Stimulated activated naive CD4-positive, alpha-beta T cell treated with Interleukin-2 at 50 U/mL for 16 hours (primary cell): ENCODE data around the gene PKNOX1.
"Not testable (repeated sequence)": the region's sequence is repeated elsewhere in the genome, so short reads cannot be mapped to it uniquely, and the experiment has no call there.

Experiments
- DNase-seq: peaks from one replicate; lab custom pipeline; 2025; lab: John Stamatoyannopoulos, UW

The PKNOX1 gene, protein sequence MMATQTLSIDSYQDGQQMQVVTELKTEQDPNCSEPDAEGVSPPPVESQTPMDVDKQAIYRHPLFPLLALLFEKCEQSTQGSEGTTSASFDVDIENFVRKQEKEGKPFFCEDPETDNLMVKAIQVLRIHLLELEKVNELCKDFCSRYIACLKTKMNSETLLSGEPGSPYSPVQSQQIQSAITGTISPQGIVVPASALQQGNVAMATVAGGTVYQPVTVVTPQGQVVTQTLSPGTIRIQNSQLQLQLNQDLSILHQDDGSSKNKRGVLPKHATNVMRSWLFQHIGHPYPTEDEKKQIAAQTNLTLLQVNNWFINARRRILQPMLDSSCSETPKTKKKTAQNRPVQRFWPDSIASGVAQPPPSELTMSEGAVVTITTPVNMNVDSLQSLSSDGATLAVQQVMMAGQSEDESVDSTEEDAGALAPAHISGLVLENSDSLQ

DNA sequence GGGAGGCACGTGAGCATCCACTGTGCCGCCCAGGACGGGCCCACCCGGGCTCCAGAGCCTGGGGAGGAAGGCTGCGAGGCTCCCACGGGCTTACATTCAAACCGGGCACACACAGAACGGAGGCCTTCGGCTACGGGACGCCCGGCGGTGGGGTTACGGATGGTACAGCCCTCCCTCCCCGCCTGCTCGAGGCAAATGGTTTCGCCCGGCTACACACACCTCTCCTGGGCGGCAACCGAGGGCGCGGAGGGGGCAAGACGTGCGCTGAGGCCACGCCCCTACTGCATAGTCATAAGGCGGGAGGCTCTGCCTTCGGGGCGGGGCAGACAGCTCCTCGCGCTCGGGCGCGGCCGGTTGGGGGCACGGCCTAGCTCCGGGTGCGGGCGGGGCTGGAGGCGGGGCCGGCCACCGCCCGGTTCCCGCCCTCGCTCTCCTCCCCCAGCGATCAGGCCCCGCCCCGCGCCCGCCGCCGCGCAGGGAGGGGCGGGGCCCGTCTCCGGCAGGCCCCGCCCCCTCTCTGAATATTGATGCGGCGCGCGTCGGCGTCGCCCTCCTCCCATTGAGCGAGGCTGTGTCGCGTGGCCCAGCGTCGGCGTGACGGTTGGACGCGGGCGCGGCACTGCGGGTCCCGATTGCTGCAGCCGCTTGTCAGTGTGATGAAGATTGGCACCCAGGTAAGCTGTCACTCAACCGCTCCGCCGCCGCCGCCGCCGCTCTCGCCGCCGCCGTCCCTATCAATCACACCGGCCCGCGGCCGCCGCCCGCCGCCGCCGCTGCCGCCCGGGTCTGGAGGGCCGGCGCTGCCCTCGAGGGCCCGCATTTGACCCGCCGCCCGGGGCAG, at the start of gene PKNOX1:
PKNOX1 (plus strand) TSS at position 572 of the 841 bp plus-strand sequence. CDS start 29,820 bp downstream, outside the sequence.
- DNase-seq: peak; percentile 98

DNA sequence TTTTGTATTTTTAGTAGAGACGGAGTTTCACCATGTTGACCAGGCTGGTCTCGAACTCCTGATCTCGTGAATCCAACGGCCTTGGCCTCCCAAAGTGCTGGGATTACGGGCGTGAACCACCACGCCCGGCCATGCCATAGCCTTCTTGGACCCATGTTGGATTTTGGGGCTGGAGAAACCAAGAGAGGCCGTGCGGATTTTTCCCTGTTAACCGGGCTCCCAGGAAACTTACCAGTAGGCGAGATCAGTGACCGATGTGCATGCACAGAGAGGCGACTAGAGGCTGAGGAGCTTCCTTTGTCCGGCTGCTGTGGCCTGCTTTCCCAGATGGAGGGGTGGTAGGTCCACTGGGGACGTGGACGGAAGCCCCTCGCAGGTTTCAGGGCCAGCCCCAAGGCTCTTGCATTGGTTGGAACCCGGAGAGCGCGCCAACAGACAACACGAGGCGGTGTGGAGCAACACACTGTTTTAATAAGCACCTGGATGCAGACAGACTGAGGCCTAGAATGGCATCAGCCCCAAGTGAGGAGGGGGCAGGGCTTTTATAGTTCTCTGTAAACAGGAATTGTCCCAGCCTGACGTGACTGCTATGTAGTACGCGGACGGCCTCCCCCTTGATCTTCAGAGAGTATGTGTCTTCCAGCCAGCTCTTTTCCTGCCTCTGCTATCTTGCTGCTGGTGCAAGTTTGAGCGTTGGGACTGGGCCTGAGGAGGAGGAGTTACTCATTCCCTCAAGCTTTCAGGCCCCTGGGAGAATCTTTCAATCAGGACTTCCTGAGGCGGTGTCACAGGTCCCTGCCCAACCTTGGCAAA, 49.0 kb upstream of the PKNOX1 start, which contains the start of gene ERVH48-1:
ERVH48-1 (minus strand) TSS at position 517 of the 813 bp plus-strand sequence. CDS start 6,624 bp downstream, outside the sequence.
- DNase-seq: no peak

DNA sequence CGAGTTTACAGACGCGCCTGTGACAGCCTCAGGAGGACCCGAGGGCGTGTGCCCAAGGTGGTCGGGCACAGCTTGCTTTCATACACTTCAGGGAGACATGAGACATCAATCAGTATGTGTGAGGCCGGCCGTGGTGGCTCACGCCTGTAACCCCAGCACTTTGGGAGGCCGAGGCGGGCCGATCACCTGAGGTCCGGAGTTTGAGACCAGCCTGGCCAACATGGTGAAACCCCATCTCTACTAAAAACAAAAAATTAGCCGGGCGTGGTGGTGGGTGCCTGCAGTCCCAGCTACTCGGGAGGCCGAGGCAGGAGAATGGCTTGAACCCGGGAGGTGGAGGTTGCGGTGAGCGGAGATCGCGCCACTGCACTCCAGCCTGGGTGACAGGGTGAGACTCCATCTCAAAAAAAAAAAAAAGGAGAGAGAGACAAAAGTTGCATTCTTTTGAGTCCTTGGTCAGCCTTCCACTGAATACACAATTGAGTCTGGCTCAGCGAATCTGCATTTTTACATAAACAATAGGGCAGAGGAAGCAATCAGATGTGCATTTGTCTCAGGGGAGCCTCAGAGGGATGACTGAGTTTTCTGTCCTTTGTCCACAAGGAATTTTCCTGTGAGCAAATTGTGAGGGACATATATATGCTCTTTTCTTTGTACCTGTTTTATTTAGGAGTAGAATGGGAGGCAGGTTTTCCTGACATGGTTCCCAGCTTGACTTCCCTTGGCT, 46.7 kb upstream of the PKNOX1 start:
- not testable (repeated sequence) for DNase-seq

DNA sequence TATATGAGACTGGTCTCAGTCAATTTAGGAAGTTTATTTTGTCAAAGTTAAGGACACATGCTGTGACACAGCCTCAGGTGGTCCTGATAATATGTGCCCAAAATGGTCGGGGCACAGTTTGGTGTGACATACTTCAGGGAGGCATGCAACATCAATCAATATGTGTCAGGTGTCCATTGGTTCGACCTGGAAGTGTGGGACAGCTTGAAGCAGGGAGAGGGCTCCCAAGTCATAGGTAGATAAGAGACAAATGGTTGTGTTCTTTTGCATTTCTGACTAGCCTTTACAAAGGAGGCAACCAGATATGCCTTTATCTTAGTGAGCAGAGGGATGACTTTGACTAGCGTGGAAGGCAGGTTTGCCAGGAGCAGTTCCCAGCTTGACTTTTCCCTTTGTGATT, 44.4 kb upstream of the PKNOX1 start:
- DNase-seq: no peak

DNA sequence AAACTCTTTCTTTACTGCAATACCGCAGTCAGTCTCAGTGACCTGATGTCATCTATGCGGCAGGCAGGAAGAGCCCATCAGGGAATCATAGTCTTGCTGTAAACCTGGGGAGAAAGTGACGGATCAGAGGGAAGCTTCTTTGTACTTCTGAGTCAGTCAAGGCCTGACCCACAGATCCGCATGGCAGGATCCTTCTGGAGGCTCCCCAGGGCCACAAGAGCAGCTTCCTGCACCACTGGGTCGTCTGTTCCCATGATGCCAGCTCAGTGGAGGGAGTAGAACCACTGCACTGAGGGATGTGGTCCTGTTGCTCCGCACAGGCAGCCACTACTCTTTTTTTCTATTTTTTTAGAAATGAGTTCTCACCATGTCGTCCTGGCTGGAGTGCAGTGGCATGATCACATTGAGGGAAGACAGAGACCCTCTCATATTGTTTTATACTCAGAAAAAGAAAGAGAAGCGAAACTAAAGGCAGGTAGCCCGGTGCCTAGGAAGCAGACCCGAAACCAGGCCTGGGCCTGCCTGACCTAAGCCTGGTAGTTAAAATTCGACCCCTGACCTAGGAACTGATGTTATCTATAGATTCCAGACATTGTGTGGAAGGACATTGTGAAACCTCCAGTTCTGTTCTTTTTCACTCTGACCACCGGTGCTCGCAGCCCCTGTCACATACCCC, 42.7 kb upstream of the PKNOX1 start:
- DNase-seq: no peak

DNA sequence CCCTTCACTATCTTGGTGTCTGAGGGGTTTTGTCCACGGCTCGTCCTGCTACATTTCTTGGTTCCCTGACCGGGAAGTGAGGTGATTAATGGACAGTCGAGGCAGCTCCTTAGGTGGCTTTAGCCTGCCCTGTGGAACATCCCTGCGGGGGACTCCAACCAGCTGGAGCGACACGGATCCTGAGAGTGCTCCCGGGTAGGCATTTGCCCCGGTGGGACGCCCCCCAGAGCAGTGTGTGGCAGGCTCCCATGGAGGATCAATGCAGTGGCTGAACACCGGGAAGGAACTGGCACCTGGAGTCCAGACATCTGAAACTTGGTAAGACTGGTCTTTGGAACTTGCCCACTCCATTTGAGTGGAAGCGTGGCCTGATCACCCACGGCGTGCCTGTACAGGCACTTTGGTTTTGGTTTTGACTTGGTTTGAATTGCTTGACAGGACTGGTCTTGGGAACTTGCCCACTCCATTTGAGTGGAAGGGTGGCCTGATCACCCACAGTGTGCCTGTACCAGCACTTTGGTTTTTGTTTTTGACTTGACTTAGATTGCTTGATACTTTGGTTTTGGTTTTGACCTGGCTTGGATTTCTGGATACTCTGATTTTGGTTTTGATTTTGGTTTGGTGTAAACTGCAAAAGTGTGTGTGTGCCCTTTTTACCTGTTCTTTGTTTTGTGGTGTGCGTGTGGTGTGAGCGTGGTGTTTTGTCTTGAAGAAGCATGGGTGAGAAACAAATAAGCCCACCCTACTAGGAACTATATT, 41.8 kb upstream of the PKNOX1 start:
- DNase-seq: not testable (repeated sequence)

DNA sequence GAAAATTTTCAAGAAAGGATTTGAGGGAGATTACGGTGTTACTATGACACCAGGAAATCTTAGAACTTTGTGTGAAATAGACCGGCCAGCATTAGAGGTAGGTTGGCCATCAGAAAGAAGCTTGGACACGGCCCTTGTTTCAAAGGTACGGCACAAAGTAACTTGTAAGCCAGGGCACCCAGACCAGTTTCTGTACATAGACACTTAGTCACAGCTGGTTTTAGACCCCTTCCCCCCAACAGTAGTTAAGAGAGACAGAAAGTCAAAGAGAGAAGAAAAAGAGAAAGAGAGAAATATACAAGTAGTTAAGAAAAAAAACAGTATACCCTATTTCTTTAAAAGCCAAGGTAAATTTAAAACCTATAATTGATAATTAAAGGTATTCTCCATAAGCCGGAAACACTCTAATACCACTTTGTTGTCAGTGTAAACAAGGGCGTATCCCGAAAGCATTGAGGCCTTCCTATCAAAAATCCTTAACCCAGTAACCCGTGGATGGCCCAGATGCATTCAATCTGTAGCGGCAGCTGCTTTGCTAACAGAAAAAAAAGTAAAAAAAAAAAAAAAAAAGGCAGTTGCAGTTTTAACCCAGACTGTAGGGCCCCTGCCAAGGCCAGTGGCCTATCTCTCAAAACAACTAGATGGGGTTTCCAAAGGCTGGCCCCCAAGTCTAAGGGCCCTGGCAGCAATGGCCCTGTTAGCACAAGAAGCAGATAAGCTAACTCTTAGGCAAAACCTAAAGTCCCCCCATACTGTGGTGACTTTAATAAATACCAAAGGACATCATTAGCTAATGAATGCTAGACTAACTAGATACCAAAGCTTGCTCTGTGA, 41.0 kb upstream of the PKNOX1 start:
- not testable (repeated sequence) for DNase-seq

DNA sequence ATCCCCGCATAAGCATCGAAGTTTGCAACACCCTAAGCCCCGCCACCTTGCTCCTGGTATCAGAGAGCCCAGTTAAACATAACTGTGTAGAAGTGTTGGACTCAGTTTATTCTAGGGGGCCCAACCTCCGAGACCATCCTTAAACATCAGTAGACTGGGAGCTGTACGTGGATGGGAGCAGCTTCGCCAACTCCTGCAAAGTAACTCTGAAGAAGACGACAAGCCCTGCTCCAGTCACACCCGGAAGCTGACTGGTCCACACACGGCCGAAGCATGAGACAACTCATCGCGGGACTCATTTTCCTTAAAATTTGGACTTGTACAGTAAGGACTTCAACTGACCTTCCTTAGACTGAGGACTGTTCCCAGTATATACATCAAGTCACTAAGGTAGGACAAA, 40.4 kb upstream of the PKNOX1 start:
- DNase-seq: not testable (repeated sequence)

DNA sequence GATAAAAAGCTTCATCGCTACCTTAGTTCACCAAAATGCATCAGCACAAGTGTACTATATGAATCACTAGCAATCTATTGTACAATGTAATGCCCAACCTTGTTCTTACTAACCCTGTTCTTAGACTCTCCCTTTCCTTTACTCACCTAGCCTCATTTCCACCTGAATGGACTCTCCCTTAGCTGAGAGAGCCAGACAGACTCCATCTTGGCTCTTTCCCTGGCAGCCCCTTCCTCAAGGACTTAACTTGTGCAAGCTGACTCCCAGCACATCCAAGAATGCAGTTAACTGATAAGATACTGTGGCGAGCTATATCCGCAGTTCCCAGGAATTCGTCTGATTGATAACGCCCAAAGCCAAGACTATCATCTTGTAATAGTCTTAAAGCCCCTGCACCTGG, 38.0 kb upstream of the PKNOX1 start:
- DNase-seq: not testable (repeated sequence)

DNA sequence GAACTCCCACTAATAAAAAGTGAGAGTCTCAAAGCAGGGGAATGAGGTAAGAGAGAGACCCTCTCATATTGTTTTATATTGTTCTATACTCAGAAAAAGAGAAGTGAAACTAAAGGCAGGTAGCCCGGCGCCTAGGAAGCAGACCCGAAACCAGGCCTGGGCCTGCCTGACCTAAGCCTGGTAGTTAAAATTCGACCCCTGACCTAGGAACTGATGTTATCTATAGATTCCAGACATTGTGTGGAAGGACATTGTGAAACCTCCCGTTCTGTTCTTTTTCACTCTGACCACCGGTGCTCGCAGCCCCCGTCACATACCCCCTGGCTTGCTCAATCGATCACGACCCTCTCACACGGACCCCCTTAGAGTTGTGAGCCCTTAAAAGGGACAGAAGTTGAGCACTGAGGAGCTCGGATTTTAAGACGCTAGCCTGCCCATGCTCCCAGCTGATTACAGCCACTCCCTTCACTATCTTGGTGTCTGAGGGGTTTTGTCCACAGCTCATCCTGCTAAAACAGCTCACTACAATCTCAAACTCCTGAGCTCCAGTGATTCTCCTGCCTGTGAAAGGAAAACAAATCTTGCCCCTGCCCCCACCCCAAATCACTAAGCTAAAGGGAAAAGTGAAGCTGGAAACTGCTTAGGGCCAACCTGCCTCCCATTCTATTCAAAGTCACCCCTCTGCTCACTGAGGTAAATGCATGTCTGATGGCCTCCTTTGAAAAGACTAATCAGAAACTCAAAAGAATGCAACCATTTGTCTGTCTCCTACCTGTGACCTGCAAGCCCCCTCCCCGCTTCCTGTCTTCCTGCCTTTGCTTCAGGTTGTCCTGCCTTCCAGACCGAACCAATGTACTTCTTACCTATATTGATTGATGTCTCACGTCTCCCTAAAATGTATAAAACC, 37.1 kb upstream of the PKNOX1 start:
- not testable (repeated sequence) for DNase-seq

DNA sequence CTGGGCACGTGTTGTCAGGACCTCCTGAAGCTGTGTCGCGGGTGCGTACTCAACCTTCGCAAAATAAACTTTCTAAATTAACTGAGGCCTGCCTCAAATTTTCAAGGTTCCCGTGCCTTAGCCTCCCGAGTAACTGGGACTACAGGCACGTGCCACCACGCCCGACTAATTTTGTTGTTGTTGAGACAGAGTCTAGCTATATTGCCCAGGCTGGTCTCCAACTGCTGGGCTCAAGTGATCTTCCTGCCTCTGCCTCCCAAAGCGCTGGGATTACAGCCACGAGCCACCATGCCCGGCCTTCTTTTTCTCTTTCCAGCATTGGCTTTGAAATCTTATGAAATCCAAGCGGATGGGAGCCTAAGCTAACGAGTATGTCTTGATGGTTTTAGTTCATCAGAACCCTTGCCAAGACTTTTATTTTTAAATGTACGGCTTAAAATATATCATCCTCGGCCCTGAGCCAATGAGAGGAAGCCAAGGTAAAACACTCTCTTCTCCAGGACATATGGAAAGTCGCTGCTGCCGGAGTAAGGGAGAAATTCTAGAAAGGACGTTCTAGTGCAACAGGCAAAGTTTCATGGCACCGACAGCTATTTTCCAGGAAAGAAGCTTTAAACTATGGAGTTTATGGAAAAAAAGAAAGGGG, 36.3 kb upstream of the PKNOX1 start:
- DNase-seq: no peak

DNA sequence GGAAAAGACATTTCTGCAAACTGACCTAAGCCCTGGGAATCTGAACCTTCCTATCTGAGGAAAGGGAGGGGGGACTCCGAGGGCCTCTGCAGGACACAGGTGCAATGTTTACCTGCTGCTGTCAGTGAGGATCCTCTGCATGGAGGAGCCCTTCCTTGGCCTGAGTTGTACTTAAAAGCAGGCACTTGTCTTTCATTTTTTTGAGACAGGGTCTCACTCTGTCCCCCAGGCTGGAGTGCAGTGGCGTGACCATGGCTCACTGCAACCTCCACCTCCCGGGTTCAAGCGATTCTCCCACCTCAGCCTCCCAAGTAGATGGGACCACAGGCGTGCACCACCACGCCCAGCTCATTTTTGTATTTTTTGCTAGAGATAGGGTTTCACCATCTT, 35.8 kb upstream of the PKNOX1 start:
- DNase-seq: not testable (repeated sequence)

DNA sequence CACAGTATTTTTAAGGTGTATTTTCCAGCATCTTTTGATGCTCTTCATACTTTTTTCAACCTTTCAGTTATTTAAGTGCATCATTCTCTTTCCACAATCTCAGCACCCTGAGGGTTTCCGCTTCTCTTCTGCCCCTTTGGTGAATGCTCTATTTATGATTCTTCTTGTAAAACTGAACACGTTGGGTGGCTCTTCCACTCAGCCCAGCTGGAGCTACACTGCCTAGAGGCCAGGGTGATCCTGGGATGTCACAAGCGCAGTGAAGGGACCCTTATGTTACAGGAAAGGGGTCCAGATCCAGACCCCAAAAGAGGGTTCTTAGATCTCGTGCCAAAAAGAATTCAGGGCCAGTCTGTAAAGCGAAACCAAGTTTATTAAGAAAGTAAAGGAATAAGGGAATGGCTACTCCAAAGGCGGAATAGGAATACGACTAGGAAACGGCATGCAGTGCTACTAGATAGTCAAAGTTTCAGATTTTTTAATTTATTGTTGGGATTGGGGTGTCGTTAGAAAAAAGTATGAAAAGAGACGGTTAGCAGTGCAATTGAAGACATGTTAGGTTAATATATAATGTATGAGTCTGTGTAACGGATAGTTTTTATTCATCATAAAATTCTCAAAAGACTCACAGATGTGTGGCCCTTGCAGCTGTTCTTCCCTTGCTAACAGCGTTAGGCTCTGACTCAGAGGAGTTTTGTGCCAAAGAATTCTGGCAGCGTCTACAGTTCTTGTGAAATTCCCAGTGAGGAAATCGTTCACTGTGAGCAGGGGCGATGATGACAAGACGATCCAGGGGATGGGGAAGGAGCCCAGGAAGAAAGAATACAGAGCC, 34.6 kb upstream of the PKNOX1 start:
- DNase-seq: no peak

DNA sequence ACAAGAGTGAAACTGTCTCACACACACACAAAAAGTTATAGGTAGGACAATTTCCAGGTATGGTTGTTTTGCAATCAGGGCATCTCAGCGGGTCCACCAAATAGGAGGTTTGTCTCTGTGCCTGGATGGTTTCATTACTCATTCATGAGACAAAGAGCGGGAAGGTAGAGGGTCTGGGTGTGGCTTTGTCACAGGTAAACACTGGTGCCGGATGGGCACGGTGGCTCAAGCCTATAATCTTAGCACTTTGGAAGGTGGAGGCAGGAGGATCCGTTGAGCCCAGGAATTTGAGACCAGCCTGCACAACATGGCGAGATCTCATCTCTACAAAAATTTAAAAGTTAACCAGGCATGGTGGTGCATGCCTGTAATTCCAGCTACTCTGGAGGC, 32.7 kb upstream of the PKNOX1 start:
- no peak for DNase-seq

DNA sequence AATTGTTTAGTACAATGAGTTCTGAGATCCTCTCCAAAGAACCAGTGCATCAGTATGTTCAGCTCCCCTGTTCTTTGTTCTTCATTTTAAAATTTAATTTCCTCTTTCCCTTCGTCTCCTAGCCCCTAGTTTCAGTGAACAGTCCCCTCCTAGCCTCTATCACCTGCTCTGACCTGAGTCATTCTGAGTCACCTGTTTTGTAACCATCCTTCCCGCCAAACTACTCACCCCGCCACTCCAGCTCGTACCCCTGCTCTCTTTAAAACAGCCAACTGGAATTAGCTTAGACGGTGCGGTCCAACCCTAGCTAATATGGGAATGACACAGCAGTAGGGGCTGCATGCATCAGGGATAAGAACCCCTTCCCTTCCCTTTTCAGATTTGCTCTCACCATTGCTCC, 32.1 kb upstream of the PKNOX1 start:
- DNase-seq: no peak

DNA sequence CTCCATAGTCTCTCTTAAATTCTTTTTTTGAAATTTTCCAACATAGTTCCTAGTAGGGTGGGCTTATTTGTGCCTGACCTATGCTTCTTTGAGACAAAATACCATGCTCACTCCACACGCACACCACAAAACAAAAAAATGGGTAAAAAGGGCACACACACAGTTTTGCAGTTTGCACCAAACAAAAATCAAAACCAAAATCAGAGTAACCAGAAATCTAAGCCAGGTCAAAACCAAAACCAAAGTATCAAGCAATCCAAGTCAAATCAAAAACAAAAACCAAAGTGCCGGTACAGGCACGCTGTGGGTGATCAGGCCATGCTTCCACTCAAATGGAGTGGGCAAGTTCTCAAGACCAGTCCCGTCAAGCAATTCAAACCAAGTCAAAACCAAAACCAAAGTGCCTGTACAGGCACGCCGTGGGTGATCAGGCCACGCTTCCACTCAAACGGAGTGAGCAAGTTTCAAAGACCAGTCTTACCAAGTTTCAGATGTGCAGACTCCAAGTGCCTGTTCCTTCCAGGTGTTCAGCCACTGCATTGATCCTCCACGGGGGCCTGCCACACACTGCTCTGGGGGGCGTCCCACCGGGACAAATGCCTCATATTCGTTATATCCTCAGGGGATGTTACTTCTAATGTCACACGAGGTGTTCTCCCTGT, 25.1 kb upstream of the PKNOX1 start:
- not testable (repeated sequence) for DNase-seq
